ENCODE results near the gene RIMBP2.
"Not testable (repeated sequence)": the region's sequence is repeated elsewhere in the genome, so short reads cannot be mapped to it uniquely, and the experiment has no call there.

Gene RIMBP2

GRCh38 chr12:130705178-130705822 is 10.8 kb downstream of the RIMBP2 start:
- no peak for DNase-seq (ENCODE audit: low read depth)

GRCh38 chr12:130704606-130705005 is 11.5 kb downstream of the RIMBP2 start:
- no peak for DNase-seq (ENCODE audit: low read depth)

- no peak for DNase-seq (ENCODE audit: low read depth)
These were observed 12.2 kb downstream of the RIMBP2 start for GRCh38 chr12:130703733-130704375.

- no peak for DNase-seq (ENCODE audit: low read depth)
These were observed 12.9 kb downstream of the RIMBP2 start for GRCh38 chr12:130702966-130703732.

- no peak for DNase-seq (ENCODE audit: low read depth)
These were observed 14.7 kb downstream of the RIMBP2 start for GRCh38 chr12:130701402-130701744.

GRCh38 chr12:130700492-130701401 is 15.4 kb downstream of the RIMBP2 start:
- no peak for DNase-seq (ENCODE audit: low read depth)

- no peak for DNase-seq (ENCODE audit: low read depth)
These were observed 18.0 kb downstream of the RIMBP2 start for GRCh38 chr12:130698106-130698505.

- no peak for DNase-seq (ENCODE audit: low read depth)
These were observed 19.6 kb downstream of the RIMBP2 start for GRCh38 chr12:130696379-130697100.

GRCh38 chr12:130695061-130695460 is 21.0 kb downstream of the RIMBP2 start:
- DNase-seq (ENCODE audit: low read depth), result no peak

GRCh38 chr12:130689408-130690405 is 26.4 kb downstream of the RIMBP2 start:
- no peak for DNase-seq (ENCODE audit: low read depth)

GRCh38 chr12:130688999-130689398 is 27.1 kb downstream of the RIMBP2 start:
- not testable (repeated sequence) for DNase-seq (ENCODE audit: low read depth)

GRCh38 chr12:130687796-130688778 is 28.0 kb downstream of the RIMBP2 start:
- no peak for DNase-seq (ENCODE audit: low read depth)

GRCh38 chr12:130687190-130687589 is 28.9 kb downstream of the RIMBP2 start:
- DNase-seq (ENCODE audit: low read depth), result no peak

- no peak for DNase-seq (ENCODE audit: low read depth)
These were observed 29.5 kb downstream of the RIMBP2 start for GRCh38 chr12:130686511-130686991.

GRCh38 chr12:130685850-130686249 is 30.2 kb downstream of the RIMBP2 start:
- no peak for DNase-seq (ENCODE audit: low read depth)

GRCh38 chr12:130685250-130685787 is 30.8 kb downstream of the RIMBP2 start:
- DNase-seq (ENCODE audit: low read depth), result no peak

GRCh38 chr12:130683811-130684210 is 32.3 kb downstream of the RIMBP2 start:
- no peak for DNase-seq (ENCODE audit: low read depth)

- DNase-seq (ENCODE audit: low read depth), result no peak
These were observed 33.0 kb downstream of the RIMBP2 start for GRCh38 chr12:130683080-130683479.

Data from stromal cell of bone marrow (primary cell).